Kidney (tissue), 14 donors: ENCODE measurements around the gene IQCM. TPM values are rescaled to one million over a fixed set of nuclear protein-coding genes. Genes with fewer than 3 reads are reported as not detected.

ENCODE experiments used
- DNase-seq, 5 donors: peaks; one replicate each; pipeline ENCODE4 v3.0.0-alpha.2; 2013 to 2020
- FAIRE-seq: peaks from 2 replicates; lab custom pipeline; 2012; peaks lifted over from hg19 to GRCh38; lab: Jason Lieb, UNC
- H3K27ac ChIP-seq, 2 donors: one replicate each; pipeline ENCODE4 v1.7.0; 2013; ENCODE audit warnings: low read depth in 2 of 2, low read length in 2 of 2, inconsistent platforms in 1 of 2
- H3K27me3 ChIP-seq: one replicate; pipeline ENCODE4 v1.7.1; 2013; ENCODE audit warnings: low read length, inconsistent platforms; ENCODE audit not compliant: control insufficient read depth, insufficient read depth
- H3K36me3 ChIP-seq, 3 donors: one replicate each; pipeline versions ENCODE4 v1.7.0 to v1.7.1; 2013; ENCODE audit warnings: low read length in 3 of 3, control low read depth in 1 of 3, inconsistent platforms in 1 of 3; ENCODE audit not compliant: insufficient read depth in 3 of 3, control insufficient read depth in 2 of 3
- H3K4me1 ChIP-seq, 3 donors: one replicate each; pipeline versions ENCODE4 v1.7.0 to v1.7.1; 2013; ENCODE audit warnings: low read length in 3 of 3, inconsistent platforms in 1 of 3, low read depth in 1 of 3; ENCODE audit not compliant: control insufficient read depth in 2 of 3, insufficient read depth in 2 of 3
- H3K4me3 ChIP-seq, 3 donors: one replicate each; pipeline versions ENCODE4 v1.7.0 to v1.8.1; 2013; ENCODE audit warnings: low read length in 3 of 3, control low read depth in 1 of 3, inconsistent platforms in 1 of 3
- H3K9ac ChIP-seq, 3 donors: one replicate each; pipeline versions ENCODE4 v1.7.0 to v1.7.1; 2013; ENCODE audit warnings: low read length in 3 of 3, control low read depth in 1 of 3, inconsistent platforms in 1 of 3
- H3K9me3 ChIP-seq, 3 donors: one replicate each; pipeline versions ENCODE4 v1.7.0 to v1.7.1; 2013; ENCODE audit warnings: low read length in 3 of 3, control low read depth in 1 of 3, inconsistent platforms in 1 of 3; ENCODE audit not compliant: control insufficient read depth in 2 of 3, insufficient read depth in 1 of 3
- CTCF ChIP-seq: IDR thresholded peaks from 3 replicates; pipeline ENCODE4 v1.5.1; 2012; ENCODE audit warnings: mild to moderate bottlenecking, moderate library complexity, borderline replicate concordance; ENCODE audit not compliant: insufficient read depth; ENCODE audit errors: extremely low read depth
- intact Hi-C: fragments of 100-400 bp; cut with DNase I; formaldehyde crosslinking; loops from one replicate; pipeline ENCODE4 v1.11.1; 2022
- polyA plus RNA-seq: library from polyadenylated mRNA; stranded (reverse); fragments of 350-450 nt; fragmentation: Illumina TruSeq; extraction: RNeasy Lipid Tissue Mini Kit (QIAGEN cat#74804); gene quantifications from one replicate; pipeline ENCODE4 v1.2.3, GENCODE V29; 2014; ENCODE audit warnings: low read depth, low replicate concordance; ENCODE audit not compliant: insufficient read depth
- total RNA-seq: library from RNA; stranded (reverse); fragmentation: NEBNext Ultra II Directional; extraction: Animal tissue kit (Norgen Biotek cat#: 25700); gene quantifications from one replicate; pipeline ENCODE4 v1.2.1, GENCODE V29; 2021
- donor health status: control.
- donor health status: control.
- donor health status: control.
- donor health status: control.
- donor health status: control.
- donor health status: DM: yes; HTN: yes; CAD: no.
- donor health status: Normal renal cell carcinoma (clear cell type).

IQCM gene
- total and polyA plus RNA-seq, 2 donors from 2014 or later, result not detected

GRCh38 chr4:149552601-149553000, 263.0 kb downstream of the IQCM start:
- intact Hi-C loops, result no loop called here
- H3K9ac ChIP-seq, result no peak overlapping the region
- H3K4me1 ChIP-seq, result no peaks in the 10 kb centered on the region
- TF ChIP-seq CTCF, result no peak
- no peaks in the 10 kb centered on the region for H3K9me3 ChIP-seq
- no peak for DNase-seq
- no peaks in the 10 kb centered on the region for H3K36me3 ChIP-seq
- no peak overlapping the region for H3K27ac ChIP-seq
- no peak overlapping the region for H3K4me3 ChIP-seq
- FAIRE-seq, result no peak
- no peaks in the 10 kb centered on the region for H3K27me3 ChIP-seq

GRCh38 chr4:149549911-149550310, 265.7 kb downstream of the IQCM start:
- H3K9ac ChIP-seq, result no peak overlapping the region
- H3K36me3 ChIP-seq, result no peaks in the 10 kb centered on the region
- H3K27me3 ChIP-seq, result no peaks in the 10 kb centered on the region
- intact Hi-C loops, result no loop called here
- no peaks in the 10 kb centered on the region for H3K9me3 ChIP-seq
- TF ChIP-seq CTCF, result peak; percentile 34
- FAIRE-seq (no peak), DNase-seq (peak in 3 of 5 donors; percentile 5 to 34 (median 11))
- no peak overlapping the region for H3K27ac ChIP-seq
- H3K4me1 ChIP-seq, result no peaks in the 10 kb centered on the region
- no peak overlapping the region for H3K4me3 ChIP-seq

GRCh38 chr4:149534779-149535178, 280.9 kb downstream of the IQCM start:
- no peak for DNase-seq
- H3K27me3 ChIP-seq, result no peaks in the 10 kb centered on the region
- H3K4me1 ChIP-seq, result no peaks in the 10 kb centered on the region
- H3K9me3 ChIP-seq, result no peaks in the 10 kb centered on the region
- H3K36me3 ChIP-seq, result no peaks in the 10 kb centered on the region
- H3K4me3 ChIP-seq, result no peak overlapping the region
- intact Hi-C loops, result no loop called here
- FAIRE-seq, result no peak
- H3K27ac ChIP-seq, result no peak overlapping the region
- no peak for TF ChIP-seq CTCF
- H3K9ac ChIP-seq, result no peak overlapping the region

- no peak for TF ChIP-seq CTCF
- FAIRE-seq, result no peak
- Histone ChIP-seq H3K36me3 (no peaks in the 10 kb centered on the region), H3K4me3 (no peak overlapping the region), H3K27ac (no peak overlapping the region), H3K9me3 (no peaks in the 10 kb centered on the region), H3K4me1 (no peaks in the 10 kb centered on the region), H3K27me3 (no peaks in the 10 kb centered on the region), H3K9ac (no peak overlapping the region)
- intact Hi-C loops, result no loop called here
- DNase-seq, result no peak
Measured at GRCh38 chr4:149531861-149532260, 283.8 kb downstream of the IQCM start.
